PC-3 (cell line): ENCODE data around the gene LONP1. TPM values are rescaled to one million over a fixed set of nuclear protein-coding genes. Genes with fewer than 3 reads are reported as not detected.

Experiments
- ATAC-seq: fragments of 200-7000 bp; cut with Tn5 transposase; 2 replicates; pipeline ENCODE4 v1.9.1; 2020; ENCODE audit warnings: mild to moderate bottlenecking, moderate library complexity
- BruUV-seq: library from RNA; stranded (reverse); fragments of 400-500 nt; replicated peaks from 2 replicates; lab custom pipeline; 2021; lab: Mats Ljungman, UMichigan
- CTCF ChIA-PET: fragments of 300-600 bp; sonication (Branson Sonifier 250); formaldehyde crosslinking; loops from one replicate; lab custom pipeline; 2022; ENCODE audit warnings: antibody characterized with exemption; lab: Charles Lee
- POLR2A ChIA-PET: fragments of 300-600 bp; sonication (Branson Sonifier 250); formaldehyde crosslinking; loops from one replicate; lab custom pipeline; 2022; ENCODE audit warnings: antibody characterized with exemption; ENCODE audit not compliant: unreplicated experiment; lab: Charles Lee
- DNase-seq: peaks from one replicate; pipeline ENCODE4 v3.0.0-alpha.2; 2015
- H2AFZ ChIP-seq: fragments of 300-600 bp; sonication (generic); 2 replicates; pipeline ENCODE4 v1.6.0; 2016; ENCODE audit warnings: antibody characterized with exemption, low read length
- H3F3A ChIP-seq: fragments of 300-600 bp; sonication (generic); one replicate; pipeline ENCODE4 v1.6.0; 2017; ENCODE audit warnings: antibody characterized with exemption, low read length, control low read depth, mild to moderate bottlenecking; ENCODE audit not compliant: unreplicated experiment
- H3K27ac ChIP-seq: fragments of 300-600 bp; sonication (generic); 2 replicates; pipeline ENCODE4 v1.5.1; 2016; ENCODE audit warnings: mild to moderate bottlenecking, low read length
- H3K27me3 ChIP-seq: fragments of 300-600 bp; sonication (generic); 2 replicates; pipeline ENCODE4 v1.6.1; 2016; ENCODE audit warnings: low read length, mixed read lengths
- H3K36me3 ChIP-seq: fragments of 300-600 bp; sonication (generic); 2 replicates; pipeline ENCODE4 v1.6.1; 2016; ENCODE audit warnings: low read depth, mixed run types, low read length, mixed read lengths
- H3K4me1 ChIP-seq: fragments of 300-600 bp; sonication (generic); 2 replicates; pipeline ENCODE4 v1.5.1; 2016; ENCODE audit warnings: low read length; ENCODE audit not compliant: insufficient read depth
- H3K4me2 ChIP-seq: fragments of 300-600 bp; sonication (generic); 2 replicates; pipeline ENCODE4 v1.6.0; 2016; ENCODE audit warnings: low read length
- H3K4me3 ChIP-seq: fragments of 300-600 bp; sonication (generic); 2 replicates; pipeline ENCODE4 v1.5.1; 2016; ENCODE audit warnings: mild to moderate bottlenecking, low read length, mixed read lengths
- H3K79me2 ChIP-seq: fragments of 300-600 bp; sonication (generic); 2 replicates; pipeline ENCODE4 v1.6.1; 2017; ENCODE audit warnings: low read length, mixed read lengths
- H3K9ac ChIP-seq: fragments of 300-600 bp; sonication (generic); 2 replicates; pipeline ENCODE4 v1.6.0; 2016; ENCODE audit warnings: mild to moderate bottlenecking, low read length
- H3K9me2 ChIP-seq: fragments of 300-600 bp; sonication (generic); replicated peaks from 2 replicates; pipeline ENCODE4 v1.6.1; 2016; ENCODE audit warnings: mixed run types, low read length, mixed read lengths
- H3K9me3 ChIP-seq: fragments of 300-600 bp; sonication (generic); 2 replicates; pipeline ENCODE4 v1.6.1; 2016; ENCODE audit warnings: low read length, mixed read lengths
- H4K20me1 ChIP-seq: fragments of 300-600 bp; sonication (generic); 2 replicates; pipeline ENCODE4 v1.6.1; 2016; ENCODE audit warnings: low read length, mixed read lengths
- EZH2 ChIP-seq: fragments of 300-600 bp; sonication (generic); IDR thresholded peaks from one replicate; pipeline ENCODE4 v1.6.1; 2017; ENCODE audit warnings: antibody characterized with exemption, mild to moderate bottlenecking, low read length; ENCODE audit not compliant: unreplicated experiment
- EZH2phosphoT487 ChIP-seq: fragments of 300-600 bp; sonication (generic); IDR thresholded peaks from 2 replicates; pipeline ENCODE4 v1.6.1; 2018; ENCODE audit warnings: mild to moderate bottlenecking, antibody characterized with exemption, low read length, borderline replicate concordance
- intact Hi-C: fragments of 100-400 bp; cut with micrococcal nuclease; formaldehyde crosslinking; loops from 2 replicates; pipeline ENCODE4 v1.9.0; 2023
- total RNA-seq: library from RNA; depleted of rRNA; stranded (reverse); fragments of >200 nt; gene quantifications from 2 replicates; pipeline ENCODE4 v1.2.3, GENCODE V29; 2014
- TF ChIP-seq, protein P1 (sequence below): fragments of 300-600 bp; sonication (generic); conservative IDR thresholded peaks from 2 replicates; pipeline ENCODE4 v1.5.1; 2017; ENCODE audit warnings: antibody characterized with exemption, low read depth, mild to moderate bottlenecking, low read length

LONP1 gene
- total RNA-seq, 1 experiment from 2014 or later: 217 TPM

DNA sequence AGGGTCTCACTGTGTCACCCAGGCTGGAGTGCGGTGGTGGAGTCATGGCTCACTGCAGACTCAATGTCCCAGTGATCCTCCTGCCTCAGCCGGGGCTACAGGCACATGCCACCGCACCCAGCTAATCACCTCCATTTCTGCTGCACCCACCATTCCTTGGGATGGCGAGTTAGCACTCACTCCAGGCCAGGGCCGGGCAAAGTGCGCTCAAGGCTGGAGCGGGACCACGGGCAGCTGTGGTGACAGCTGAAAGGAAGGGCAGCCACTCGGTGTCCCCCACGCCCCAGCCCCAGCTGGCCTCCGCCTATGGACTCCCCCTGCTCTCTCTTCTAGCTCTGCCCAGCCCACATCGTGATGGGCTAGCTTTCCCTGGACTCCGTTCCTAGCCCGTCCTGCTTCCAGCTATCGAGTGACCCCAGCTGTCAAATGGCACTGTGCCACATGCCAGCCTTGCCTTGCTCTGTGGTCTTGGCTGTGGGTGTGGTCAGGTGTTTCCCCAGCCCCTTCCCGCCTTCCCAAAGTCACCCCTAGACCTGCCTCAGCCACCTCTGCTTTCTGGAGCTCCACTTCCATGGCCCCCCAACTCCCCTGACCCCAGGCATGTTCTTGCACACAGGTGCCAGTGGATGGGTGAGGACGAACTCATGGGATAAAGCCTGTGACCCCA lies 43.7 kb downstream of the LONP1 start:
- H3K27ac ChIP-seq: no peak overlapping the region
- H3F3A ChIP-seq: no peaks in the 10 kb centered on the region
- no peaks in the 10 kb centered on the region for H3K9me2 ChIP-seq
- H2AFZ ChIP-seq: no peak overlapping the region
- no peak for TF ChIP-seq EZH2phosphoT487
- TF ChIP-seq, protein P1, sequence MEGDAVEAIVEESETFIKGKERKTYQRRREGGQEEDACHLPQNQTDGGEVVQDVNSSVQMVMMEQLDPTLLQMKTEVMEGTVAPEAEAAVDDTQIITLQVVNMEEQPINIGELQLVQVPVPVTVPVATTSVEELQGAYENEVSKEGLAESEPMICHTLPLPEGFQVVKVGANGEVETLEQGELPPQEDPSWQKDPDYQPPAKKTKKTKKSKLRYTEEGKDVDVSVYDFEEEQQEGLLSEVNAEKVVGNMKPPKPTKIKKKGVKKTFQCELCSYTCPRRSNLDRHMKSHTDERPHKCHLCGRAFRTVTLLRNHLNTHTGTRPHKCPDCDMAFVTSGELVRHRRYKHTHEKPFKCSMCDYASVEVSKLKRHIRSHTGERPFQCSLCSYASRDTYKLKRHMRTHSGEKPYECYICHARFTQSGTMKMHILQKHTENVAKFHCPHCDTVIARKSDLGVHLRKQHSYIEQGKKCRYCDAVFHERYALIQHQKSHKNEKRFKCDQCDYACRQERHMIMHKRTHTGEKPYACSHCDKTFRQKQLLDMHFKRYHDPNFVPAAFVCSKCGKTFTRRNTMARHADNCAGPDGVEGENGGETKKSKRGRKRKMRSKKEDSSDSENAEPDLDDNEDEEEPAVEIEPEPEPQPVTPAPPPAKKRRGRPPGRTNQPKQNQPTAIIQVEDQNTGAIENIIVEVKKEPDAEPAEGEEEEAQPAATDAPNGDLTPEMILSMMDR: no peak
- no peak for TF ChIP-seq EZH2
- H4K20me1 ChIP-seq: no peaks in the 10 kb centered on the region
- H3K4me2 ChIP-seq: no peak overlapping the region
- H3K36me3 ChIP-seq: no peaks in the 10 kb centered on the region; the same call in 1 of the 2 replicates
- H3K27me3 ChIP-seq: no peaks in the 10 kb centered on the region
- no peak for DNase-seq
- H3K4me1 ChIP-seq: peaks cover 8% of the 10 kb centered on the region; the same call in 1 of the 2 replicates
- intact Hi-C loops: no loop called here
- H3K9ac ChIP-seq: no peak overlapping the region
- BruUV-seq: no TSS peak
- CTCF ChIA-PET: interaction anchor here (0.6 kb wide), 1 partner anchor 14 kb away, joined by 3 read pairs; the partner anchor contains the start of gene RPL36
- H3K4me3 ChIP-seq: no peak overlapping the region
- no peak for ATAC-seq
- POLR2A ChIA-PET: interaction anchor here (0.5 kb wide), 1 partner anchor 308 kb away, joined by 10 read pairs; no protein-coding TSS in a partner anchor
- H3K9me3 ChIP-seq: no peaks in the 10 kb centered on the region
- H3K79me2 ChIP-seq: peaks cover 13% of the 10 kb centered on the region

DNA sequence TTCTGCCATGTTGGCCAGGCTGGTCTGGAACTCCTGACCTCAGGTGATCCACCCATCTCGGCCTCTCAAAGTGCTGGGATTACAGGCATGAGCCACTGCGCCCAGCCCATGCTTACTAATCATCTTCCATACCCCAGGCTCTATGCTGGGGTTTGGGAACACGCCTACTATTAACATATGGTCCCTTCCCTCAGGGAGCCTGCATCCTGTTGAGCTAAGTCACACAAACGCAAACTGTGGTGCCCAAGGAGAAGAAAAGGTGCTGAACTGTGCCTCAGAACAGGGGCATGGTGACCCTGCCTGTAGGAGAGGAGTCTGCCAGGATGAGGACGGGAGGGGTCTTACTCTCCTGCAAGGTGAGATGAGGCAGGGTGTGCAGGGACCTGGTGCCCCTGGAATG lies 45.2 kb downstream of the LONP1 start:
- Histone ChIP-seq H3K4me2 (no peak overlapping the region), H3K79me2 (peaks cover 9% of the 10 kb centered on the region), H3K9me3 (no peaks in the 10 kb centered on the region), H3K9me2 (no peaks in the 10 kb centered on the region), H4K20me1 (no peaks in the 10 kb centered on the region), H3K36me3 (peaks cover 2% of the 10 kb centered on the region), H3K9ac (no peak overlapping the region), H3F3A (no peaks in the 10 kb centered on the region), H2AFZ (no peak overlapping the region), H3K4me3 (no peak overlapping the region), H3K27me3 (no peaks in the 10 kb centered on the region), H3K4me1 (peaks cover 5% of the 10 kb centered on the region; the same call in 1 of the 2 replicates), H3K27ac (no peak overlapping the region)
- ChIA-PET POLR2A (interaction anchor here (0.5 kb wide), 1 partner anchor 12 kb away, joined by 14 read pairs; no protein-coding TSS in a partner anchor), CTCF (no interaction called here)
- no TSS peak for BruUV-seq
- intact Hi-C loops: no loop called here
- no peak for TF ChIP-seq EZH2phosphoT487
- TF ChIP-seq, protein P1: no peak
- no peak for TF ChIP-seq EZH2
- DNase-seq: no peak
- ATAC-seq: no peak

DNA sequence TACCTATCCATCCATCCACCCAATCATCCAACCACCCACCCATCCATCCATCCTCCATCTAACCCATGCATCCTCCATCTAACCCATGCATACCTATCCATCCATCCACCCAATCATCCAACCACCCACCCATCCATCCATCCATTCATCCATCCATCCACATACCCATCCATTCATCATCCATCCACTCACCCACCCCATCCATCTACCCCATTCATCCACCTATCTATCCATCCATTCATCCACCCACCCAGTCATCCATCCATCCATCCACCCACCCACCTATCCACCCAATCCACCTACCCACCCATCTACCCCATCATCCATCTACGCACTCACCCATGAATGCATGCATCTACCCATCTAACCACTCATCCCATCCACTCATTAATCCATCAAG lies 46.2 kb downstream of the LONP1 start:
- Histone ChIP-seq H4K20me1 (no peaks in the 10 kb centered on the region), H3F3A (no peaks in the 10 kb centered on the region), H3K36me3 (peaks cover 12% of the 10 kb centered on the region), H3K4me2 (no peak overlapping the region), H2AFZ (no peak overlapping the region), H3K27me3 (no peaks in the 10 kb centered on the region), H3K27ac (no peak overlapping the region), H3K9ac (no peak overlapping the region), H3K9me3 (no peaks in the 10 kb centered on the region), H3K9me2 (no peaks in the 10 kb centered on the region), H3K79me2 (no peaks in the 10 kb centered on the region), H3K4me3 (no peak overlapping the region), H3K4me1 (no peaks in the 10 kb centered on the region)
- DNase-seq: no peak
- ChIA-PET POLR2A (no interaction called here), CTCF (no interaction called here)
- BruUV-seq: no TSS peak
- intact Hi-C loops: no loop called here
- TF ChIP-seq EZH2phosphoT487: no peak
- no peak for TF ChIP-seq EZH2
- TF ChIP-seq, protein P1: no peak
- ATAC-seq: no peak
